ENCODE data around the gene FADS6. TPM values are rescaled to one million over a fixed set of nuclear protein-coding genes. Genes with fewer than 3 reads are reported as not detected.

Gene FADS6
- total RNA-seq, 4 donors from 2014 or later = 0.19 to 6.0 (median 1.9) TPM

DNA sequence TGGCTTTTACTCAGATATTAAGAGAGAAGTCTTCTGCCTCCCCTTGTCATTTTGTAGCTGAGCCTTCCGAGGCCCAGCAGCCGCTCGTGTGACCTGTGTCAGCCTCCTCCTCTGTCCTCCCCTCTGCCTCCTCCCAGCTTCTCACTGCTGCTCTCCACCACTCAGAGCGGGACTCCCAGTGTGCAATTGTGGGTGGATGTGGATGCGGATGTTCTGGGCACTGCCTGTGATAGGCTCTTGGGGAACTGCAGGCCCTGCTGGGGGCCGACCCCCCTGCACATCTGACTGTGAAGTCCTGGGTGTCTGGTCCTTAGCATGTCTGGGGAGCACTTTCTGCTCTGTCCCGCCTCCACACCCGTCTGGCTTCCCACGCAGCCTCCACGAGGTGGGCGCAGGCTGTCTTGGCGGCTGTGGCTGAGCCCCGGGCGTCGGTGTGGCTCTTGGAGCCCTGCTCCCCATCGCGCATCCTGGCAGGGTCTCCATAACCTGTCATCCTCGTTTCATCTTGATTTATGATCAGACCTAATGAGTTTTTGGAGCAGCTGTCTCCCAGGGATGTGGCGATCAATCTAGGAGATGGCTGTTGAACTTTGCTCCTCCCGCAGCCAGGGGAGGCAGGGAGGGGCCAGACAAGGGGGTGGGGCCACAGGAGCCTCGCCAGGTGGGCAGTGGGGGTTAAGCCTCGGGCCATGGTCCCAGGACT lies 61.8 kb downstream of the FADS6 start:
- Histone ChIP-seq H3K9me3 (no peaks in the 10 kb centered on the region), H3K27ac (no peak overlapping the region), H3K4me3 (no peak overlapping the region), H3K4me1 (no peaks in the 10 kb centered on the region), H3K36me3 (peaks cover 5 to 59% (median 18%) of the 10 kb centered on the region in 3 donors), H3K27me3 (no peaks in the 10 kb centered on the region)
- intact Hi-C loops (cut with DNase I) = no loop called here
- WGBS, 2 donors = 69 to 81% methylated on average over 19 of the region's 22 CpGs
- no peak for TF ChIP-seq POLR2A (IDR thresholded peaks at IDR 0.05)
- TF ChIP-seq, protein P1, sequence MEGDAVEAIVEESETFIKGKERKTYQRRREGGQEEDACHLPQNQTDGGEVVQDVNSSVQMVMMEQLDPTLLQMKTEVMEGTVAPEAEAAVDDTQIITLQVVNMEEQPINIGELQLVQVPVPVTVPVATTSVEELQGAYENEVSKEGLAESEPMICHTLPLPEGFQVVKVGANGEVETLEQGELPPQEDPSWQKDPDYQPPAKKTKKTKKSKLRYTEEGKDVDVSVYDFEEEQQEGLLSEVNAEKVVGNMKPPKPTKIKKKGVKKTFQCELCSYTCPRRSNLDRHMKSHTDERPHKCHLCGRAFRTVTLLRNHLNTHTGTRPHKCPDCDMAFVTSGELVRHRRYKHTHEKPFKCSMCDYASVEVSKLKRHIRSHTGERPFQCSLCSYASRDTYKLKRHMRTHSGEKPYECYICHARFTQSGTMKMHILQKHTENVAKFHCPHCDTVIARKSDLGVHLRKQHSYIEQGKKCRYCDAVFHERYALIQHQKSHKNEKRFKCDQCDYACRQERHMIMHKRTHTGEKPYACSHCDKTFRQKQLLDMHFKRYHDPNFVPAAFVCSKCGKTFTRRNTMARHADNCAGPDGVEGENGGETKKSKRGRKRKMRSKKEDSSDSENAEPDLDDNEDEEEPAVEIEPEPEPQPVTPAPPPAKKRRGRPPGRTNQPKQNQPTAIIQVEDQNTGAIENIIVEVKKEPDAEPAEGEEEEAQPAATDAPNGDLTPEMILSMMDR (IDR thresholded peaks at IDR 0.05) = no peak
- no peak for DNase-seq

DNA sequence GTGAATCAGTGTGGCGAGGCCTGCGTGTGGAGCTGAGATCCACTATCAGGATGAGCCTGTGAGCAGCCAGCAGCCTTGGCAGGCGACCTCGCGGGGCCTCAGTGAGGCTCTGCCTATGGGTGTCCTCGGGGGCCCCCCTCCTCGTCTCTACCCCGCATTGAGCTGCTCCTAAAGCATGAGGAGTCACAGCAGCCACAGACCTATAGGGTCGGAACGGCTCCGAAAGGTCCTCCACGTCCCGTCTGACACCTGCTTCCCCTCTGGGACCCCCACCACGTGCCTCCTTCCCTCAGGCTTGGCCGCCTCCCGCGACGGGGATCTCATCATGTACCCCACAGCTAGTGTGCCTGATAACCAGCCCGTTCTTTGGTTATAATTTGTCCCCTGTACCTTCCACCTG lies 62.6 kb downstream of the FADS6 start:
- Histone ChIP-seq H3K27me3 (no peaks in the 10 kb centered on the region), H3K4me3 (no peak overlapping the region), H3K9me3 (no peaks in the 10 kb centered on the region), H3K27ac (no peak overlapping the region), H3K36me3 (peaks cover 0 to 59% (median 13%) of the 10 kb centered on the region in 3 donors), H3K4me1 (no peaks in the 10 kb centered on the region)
- no peak for DNase-seq
- intact Hi-C loops (cut with DNase I) = no loop called here
- 87 to 91% methylated on average over 6 to 18 of the region's 19 CpGs for WGBS, 2 donors
- TF ChIP-seq, protein P1 (IDR thresholded peaks at IDR 0.05) = no peak
- TF ChIP-seq POLR2A (IDR thresholded peaks at IDR 0.05) = no peak

DNA sequence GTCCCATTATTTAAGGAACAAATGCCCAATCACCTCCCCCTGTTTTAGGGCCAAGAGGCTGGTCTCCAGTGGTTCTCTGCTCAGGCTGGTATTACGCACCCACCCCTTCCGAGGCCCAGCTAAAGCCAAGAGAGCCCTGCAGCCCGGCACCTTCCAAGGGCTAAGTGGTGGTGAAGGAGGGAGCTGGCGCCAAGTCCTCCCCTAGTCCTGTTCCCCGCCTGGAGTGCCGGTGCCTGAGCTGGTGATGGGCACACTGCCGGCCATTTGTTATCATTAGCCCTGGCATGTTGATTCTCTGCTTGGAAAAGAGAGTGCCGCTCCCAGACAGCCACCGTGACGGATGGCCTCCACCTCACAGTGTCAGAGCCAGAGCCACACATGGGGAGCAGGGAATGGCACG lies 65.6 kb downstream of the FADS6 start:
- TF ChIP-seq, protein P1 (IDR thresholded peaks at IDR 0.05) = no peak
- TF ChIP-seq POLR2A (IDR thresholded peaks at IDR 0.05) = no peak
- no peak overlapping the region for H3K4me3 ChIP-seq
- peaks cover 0 to 8% (median 0%) of the 10 kb centered on the region in 3 donors for H3K4me1 ChIP-seq
- 81 to 88% methylated on average over 5 to 7 of the region's 11 CpGs for WGBS, 2 donors
- H3K27me3 ChIP-seq = no peaks in the 10 kb centered on the region
- no peak for DNase-seq
- intact Hi-C loops (cut with DNase I) = no loop called here
- no peak overlapping the region for H3K27ac ChIP-seq
- no peaks in the 10 kb centered on the region for H3K9me3 ChIP-seq
- H3K36me3 ChIP-seq = peaks cover 0 to 72% (median 9%) of the 10 kb centered on the region in 3 donors

Other genes with a start within 250 kb of the FADS6 start
- gene CD300LF, start 180.7 kb downstream of the FADS6 start, total RNA-seq = 1 to 10 TPM in 2 of 4 donors, under 1 TPM in 2; 0.48 to 1.3 (median 0.89) TPM
- gene RAB37, start 156.4 kb downstream of the FADS6 start, total RNA-seq = 1 to 10 TPM in 2 of 4 donors, under 1 TPM in 1, not detected in 1; 0.44 to 3.2 (median 1.6) TPM
- gene NHERF1, start 145.0 kb downstream of the FADS6 start, total RNA-seq = 100 to 1,000 TPM; 214 to 483 (median 313) TPM
- gene NAT9, start 117.3 kb downstream of the FADS6 start, total RNA-seq = 10 to 100 TPM; 17.3 to 29.8 (median 24.5) TPM
- gene GRIN2C, start 33.7 kb downstream of the FADS6 start, total RNA-seq = 1 to 10 TPM in 1 of 4 donors, under 1 TPM in 2, not detected in 1; 0.13 to 4.6 (median 0.19) TPM
- 10 to 100 TPM; 24.4 to 46.4 (median 32.4) TPM for gene FDXR, start 20.6 kb downstream of the FADS6 start, total RNA-seq
- 10 to 100 TPM in 1 of 4 donors, 1 to 10 TPM in 3; 2.9 to 12.1 (median 6.7) TPM for gene USH1G, start 29.6 kb upstream of the FADS6 start, total RNA-seq
- 1 to 10 TPM in 1 of 4 donors, under 1 TPM in 2, not detected in 1; 0.38 to 1.4 (median 0.41) TPM for gene OTOP2, start 30.6 kb upstream of the FADS6 start, total RNA-seq
- 10 to 100 TPM in 3 of 4 donors, 1 to 10 TPM in 1; 7.1 to 33.9 (median 24.0) TPM for gene OTOP3, start 42.3 kb upstream of the FADS6 start, total RNA-seq
- gene HID1, start 79.1 kb upstream of the FADS6 start, total RNA-seq = 1 to 10 TPM; 1.7 to 6.3 (median 2.6) TPM
- gene CDR2L, start 94.0 kb upstream of the FADS6 start, total RNA-seq = 1 to 10 TPM; 5.3 to 7.9 (median 6.7) TPM
- gene MRPL58, start 119.0 kb upstream of the FADS6 start, total RNA-seq = 100 to 1,000 TPM in 1 of 4 donors, 10 to 100 TPM in 3; 44.4 to 110 (median 61.6) TPM
- gene ATP5PD, start 153.3 kb upstream of the FADS6 start, total RNA-seq = 100 to 1,000 TPM; 252 to 300 (median 277) TPM
- 10 to 100 TPM; 11.5 to 17.6 (median 14.2) TPM for gene KCTD2, start 153.6 kb upstream of the FADS6 start, total RNA-seq
- gene SLC16A5, start 194.3 kb upstream of the FADS6 start, total RNA-seq = 10 to 100 TPM; 13.4 to 22.9 (median 17.4) TPM
- gene ARMC7, start 216.3 kb upstream of the FADS6 start, total RNA-seq = 1 to 10 TPM; 4.0 to 9.1 (median 5.3) TPM
- 10 to 100 TPM; 81.7 to 97.5 (median 88.4) TPM for gene NT5C, start 238.1 kb upstream of the FADS6 start, total RNA-seq